NCI-H2227 treated with DMSO at 0.1 percent for 48 hours (cell line): ENCODE results near the gene BMPR1A.

Source experiments
- DNase-seq: peaks from one replicate; lab custom pipeline; 2025; lab: John Stamatoyannopoulos, UW

BMPR1A gene

DNA sequence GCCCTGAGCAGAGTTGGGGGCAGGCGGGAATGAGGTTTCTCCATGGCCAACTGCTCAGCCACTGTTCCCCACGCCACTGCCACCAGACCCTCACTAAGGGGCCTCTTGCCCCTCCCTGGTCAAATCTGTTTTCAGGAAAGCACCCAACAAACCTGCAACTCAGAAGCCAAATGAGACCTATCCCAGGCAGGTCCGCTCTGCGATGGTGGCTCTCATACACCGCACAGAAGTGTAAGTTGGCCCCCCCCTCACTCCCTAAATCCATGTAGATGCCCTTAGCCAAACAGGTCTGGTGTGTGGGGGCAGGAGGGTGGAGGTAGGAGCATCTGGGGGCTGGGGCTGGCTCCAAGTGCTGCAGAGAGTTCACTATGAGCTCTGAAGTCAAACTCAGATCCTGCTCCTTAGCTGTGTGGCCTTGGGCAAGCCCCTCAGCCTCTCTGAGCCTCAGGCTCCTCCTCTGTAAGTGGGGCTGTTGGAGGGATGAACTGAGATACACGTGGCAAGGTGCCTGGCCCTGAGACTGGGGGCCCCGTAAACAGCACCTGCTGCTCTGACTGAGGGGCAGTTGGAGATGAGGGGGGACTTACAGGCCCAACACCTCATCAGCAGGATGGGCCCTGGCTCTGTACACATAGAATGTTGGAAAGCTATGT, 199.9 kb downstream of the BMPR1A start:
- no peak for DNase-seq

DNA sequence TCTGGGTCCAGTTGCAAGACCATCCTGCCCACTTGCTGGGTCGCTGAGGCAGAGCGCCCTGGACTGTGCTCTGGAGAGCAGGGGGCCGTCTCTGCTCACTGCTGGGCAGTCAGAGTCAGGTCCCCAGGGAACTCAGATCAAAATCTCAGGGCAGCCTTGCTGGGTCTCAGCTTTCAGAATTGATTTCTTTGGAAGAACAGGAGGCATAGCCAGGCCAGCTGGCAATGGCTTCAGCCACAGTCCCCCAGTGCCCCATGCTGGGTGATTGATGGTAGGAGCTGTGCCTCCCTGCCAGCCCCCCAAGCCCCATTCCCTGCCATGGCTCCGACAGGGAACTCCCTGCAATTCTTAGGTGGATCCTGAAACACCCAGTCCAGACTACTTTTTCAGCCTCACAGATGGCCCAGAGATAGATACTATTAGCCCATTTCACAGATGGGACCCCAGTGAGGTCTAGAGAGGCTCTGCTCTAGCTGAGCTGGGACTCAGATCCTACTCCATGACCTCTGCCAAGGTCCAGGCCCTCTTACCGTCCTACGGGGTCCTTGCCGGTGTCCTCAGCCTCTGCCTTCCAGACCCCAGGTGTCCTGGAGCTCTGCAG, 200.5 kb downstream of the BMPR1A start:
- DNase-seq: no peak

DNA sequence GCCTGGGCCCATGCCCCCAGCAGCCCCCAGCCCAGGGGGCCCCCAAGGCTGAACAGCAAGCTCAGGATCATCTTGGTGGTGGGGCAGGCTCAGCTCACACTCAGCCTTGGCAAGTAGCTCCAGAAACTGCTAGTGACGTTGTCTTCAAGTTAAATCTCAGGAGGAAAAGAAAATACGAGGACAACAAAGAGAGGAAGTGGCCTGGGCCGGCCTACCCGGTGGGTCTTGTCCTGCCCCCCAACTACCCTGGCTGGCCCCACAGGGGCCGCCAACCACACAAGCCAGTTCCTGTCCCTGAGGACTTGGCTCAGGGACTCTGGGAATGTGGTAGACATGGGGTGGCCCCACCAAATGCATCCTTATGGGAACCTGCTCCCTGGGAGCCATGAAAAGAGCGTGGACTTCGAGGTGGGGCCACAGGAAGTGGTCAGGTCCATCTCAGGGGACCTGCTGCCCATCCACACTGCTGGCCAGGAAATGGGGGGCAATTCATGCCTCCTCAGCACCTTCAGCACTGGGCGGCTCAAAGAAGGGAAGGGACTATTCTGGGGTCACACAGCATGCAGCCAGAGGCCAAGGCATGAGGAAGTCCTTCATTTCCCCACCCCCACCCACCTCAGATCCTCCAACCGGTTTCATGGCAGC, 201.2 kb downstream of the BMPR1A start, which contains the start of gene MMRN2:
Gene MMRN2 (minus strand): TSS at position 145 of the 645 bp plus-strand sequence. CDS start 74 bp downstream, at position 71.
- no peak for DNase-seq

DNA sequence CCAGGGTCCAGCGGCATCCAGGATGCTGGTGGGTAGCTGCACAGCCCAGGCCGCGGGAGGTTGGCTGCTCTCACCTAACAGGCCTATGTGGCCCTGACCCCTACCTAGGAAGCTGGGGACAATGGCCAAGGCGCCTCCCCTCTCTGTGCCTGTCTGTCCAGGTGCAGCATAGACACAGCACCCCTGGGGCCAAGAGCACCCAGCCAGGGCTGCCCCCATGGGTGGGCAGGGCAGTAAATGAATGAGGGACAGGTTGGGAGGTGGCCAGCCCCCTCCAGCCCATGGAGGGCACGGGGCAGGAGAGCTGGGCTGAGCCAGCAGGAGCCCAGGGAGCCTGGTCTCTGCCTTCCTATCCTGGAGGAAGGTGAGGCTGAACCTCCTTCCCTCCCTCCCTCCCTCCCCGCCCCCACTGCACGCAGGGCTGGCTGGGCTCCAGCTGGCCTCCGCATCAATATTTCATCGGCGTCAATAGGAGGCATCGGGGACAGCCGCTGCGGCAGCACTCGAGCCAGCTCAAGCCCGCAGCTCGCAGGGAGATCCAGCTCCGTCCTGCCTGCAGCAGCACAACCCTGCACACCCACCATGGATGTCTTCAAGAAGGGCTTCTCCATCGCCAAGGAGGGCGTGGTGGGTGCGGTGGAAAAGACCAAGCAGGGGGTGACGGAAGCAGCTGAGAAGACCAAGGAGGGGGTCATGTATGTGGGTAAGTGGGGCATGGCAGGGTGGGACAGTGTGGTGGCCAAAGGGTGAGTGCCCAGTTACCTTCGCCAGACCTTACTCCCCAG, 201.9 kb downstream of the BMPR1A start, which contains the start of gene SNCG:
Gene SNCG (plus strand): TSS at position 484 of the 785 bp plus-strand sequence. CDS start 99 bp downstream, at position 583.
- DNase-seq: peak; percentile 29

DNA sequence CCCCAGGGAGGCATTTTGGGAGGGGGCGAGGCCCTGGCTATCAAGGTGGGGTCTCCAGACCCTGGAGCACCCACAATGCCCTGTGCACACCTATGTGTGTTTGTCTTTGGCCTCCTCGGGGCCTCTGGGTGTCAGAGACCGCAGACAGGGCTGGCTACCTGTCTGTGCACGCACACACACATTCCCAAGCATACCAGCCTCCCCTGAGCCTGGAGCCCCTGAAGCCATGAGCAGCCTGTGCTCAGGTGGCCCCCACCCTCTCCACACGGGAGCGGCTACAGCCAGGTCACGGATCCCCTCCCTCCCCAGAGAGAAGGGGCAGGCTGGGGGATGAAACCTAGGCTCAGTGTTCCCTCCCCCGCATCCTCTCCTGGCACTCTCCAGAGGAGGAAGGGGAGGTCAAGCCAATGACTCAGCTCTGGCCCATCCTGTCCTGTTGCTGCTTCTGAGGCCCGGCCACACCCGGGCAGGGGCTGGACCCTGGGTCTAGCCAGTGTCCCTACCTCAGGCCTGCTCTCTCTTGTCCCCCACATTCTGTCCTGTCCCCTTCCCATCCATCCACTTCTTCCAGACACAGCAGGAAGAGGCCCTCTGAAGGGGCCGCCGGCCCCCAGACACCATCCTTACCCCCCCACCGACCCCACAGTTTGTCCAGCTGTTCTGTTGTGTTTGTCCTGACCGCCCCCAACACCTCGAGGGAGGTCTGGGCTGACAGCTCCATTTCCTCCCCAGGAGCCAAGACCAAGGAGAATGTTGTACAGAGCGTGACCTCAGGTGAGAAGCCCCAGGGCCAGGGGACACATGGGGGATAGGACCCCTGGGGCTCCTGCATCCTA, 202.7 kb downstream of the BMPR1A start:
- DNase-seq: no peak

DNA sequence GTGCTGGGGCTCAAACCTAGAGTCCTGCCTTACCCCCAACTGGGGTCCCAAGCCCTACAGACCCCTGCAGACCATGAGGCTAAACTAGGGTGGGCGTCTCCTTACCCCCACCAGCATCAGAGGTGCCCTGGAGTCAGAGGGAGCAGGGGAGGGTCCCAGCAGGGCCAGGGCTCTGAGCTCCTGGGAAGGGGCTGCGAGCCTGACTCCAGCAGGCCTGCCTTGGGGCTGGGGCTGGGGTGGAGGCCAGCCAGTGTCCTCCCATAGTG, 203.3 kb downstream of the BMPR1A start:
- DNase-seq: no peak

DNA sequence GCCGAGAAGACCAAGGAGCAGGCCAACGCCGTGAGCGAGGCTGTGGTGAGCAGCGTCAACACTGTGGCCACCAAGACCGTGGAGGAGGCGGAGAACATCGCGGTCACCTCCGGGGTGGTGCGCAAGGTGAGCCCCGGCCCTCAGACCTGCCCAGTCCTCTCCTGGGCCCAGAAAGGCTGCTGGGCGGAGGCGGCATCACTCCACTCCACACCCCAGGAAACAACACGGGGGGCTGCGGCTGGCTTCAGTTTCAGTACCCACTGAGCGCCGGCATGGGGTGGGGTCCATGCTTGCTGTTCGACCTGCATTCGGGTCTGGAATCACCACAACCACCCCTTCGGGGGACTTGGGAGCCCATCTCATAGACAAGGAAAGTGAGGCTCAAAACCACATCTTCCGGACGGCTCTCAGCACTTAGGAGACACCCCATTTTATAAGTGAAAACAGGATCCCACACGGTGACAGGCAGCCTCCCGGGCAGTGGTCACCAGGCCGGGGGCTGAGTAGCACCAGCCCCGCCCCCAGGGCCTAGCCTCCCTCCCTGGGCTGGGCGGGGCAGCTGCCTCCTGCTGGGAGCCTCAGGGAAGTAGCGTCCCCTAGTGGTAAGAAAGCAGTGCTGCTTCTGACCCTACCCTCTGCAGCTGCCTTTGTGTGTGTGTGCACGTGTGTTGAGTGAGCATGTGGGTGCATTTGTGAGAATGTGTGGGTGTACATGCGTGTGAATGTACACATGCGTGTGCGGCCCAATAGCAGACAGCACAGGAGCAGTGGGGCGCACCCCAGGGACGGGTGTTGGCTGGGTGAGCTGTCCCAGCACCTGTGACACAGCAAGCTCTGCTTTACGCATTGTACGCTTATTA, 203.8 kb downstream of the BMPR1A start:
- DNase-seq: no peak

DNA sequence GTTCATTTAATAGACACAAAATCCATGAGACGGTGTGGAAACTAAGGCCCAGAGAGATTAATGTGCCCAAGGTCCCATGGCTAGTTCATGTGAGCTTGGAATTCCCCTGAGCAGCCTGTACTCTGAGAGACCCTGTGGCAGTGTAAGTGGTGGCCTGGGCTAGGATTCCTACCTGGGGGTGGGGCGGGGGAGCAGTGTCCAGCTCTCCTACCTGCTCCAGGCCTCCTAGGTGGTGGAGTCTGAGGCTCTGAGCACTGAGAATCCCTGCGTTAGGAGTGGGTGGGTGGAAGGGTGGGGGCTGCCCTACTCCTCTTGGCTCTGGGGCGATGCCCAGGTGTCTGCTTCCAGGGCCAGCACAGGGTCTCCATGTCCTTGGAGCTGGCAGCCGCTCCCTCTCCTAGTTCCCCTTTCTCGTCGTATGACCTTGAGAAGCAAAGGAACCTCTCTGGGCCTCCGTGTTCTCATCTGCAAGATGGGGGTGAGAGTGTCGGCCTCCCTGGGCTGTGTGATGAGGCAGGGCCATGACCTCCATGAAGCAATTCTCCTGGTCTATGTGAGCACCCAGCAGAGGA, 204.5 kb downstream of the BMPR1A start:
- no peak for DNase-seq

DNA sequence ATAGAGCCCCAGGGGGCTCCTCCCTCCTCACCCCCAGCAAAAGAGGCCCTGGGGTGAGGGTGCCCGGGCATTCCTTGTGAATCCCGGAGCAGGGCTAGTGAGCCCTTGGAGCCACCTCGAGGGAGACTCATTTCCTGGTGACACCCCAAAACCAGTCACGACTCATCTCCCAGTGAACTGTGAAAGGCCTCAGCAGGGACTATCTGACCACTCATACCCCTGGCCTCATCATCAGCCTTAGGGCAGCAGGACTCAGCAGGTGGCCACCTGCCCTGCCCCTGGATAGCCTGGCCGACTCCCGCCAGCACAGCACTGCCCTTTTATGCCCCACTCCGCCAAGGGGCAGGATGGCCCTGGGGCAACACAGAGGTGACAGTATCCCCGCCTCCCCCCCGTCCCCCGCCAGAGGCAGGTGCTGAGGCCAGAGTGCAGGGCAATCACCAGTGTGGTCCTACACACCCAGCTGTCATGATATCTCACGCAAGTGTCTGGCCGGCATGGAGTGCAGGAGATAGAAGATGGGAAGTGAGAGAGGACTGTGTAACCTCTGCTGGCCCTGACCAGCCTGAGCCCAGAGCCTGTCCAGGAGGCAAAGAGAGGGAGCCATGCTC, 205.2 kb downstream of the BMPR1A start:
- no peak for DNase-seq

DNA sequence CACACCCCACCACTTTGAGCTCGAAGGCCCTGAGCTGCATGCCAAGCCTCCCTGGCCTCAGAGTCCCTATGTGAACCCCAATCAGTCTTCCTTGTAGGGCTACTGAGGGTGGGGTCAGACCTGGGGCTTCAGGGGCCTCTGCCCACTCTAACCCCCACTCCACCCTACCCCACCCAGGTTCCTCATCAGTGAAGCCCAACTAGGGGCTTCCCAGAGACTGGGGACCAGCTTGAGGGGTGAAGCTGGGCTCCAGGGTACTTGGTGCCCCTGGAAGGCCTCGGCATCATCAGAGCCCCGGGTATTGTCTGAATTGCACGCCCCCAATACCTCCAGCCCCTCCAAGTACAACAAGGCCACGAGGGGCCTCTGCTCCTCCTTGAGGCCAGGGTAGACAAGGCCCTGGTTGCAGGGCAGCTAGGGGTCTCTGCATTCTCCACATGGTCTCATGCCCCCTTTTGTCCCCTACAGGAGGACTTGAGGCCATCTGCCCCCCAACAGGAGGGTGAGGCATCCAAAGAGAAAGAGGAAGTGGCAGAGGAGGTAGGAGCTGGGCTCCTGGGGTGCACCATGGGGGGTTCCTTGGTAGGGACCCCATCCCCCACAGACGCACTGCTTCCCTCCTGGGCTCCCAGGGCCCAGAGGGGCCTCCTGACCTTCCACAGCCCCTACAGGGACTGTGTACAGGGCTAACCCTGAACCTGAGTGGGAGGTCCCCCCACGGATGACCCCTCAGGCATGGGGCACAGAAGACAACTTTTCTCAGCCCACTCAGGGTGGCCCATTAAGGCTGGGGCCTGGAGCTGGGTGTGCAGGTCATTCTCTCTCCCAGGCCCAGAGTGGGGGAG, 205.9 kb downstream of the BMPR1A start:
- DNase-seq: no peak

DNA sequence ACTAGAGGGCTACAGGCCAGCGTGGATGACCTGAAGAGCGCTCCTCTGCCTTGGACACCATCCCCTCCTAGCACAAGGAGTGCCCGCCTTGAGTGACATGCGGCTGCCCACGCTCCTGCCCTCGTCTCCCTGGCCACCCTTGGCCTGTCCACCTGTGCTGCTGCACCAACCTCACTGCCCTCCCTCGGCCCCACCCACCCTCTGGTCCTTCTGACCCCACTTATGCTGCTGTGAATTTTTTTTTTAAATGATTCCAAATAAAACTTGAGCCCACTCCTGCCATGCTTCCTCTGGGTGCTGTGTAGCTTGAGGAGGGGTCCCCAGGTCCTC, 206.5 kb downstream of the BMPR1A start:
- DNase-seq: no peak

DNA sequence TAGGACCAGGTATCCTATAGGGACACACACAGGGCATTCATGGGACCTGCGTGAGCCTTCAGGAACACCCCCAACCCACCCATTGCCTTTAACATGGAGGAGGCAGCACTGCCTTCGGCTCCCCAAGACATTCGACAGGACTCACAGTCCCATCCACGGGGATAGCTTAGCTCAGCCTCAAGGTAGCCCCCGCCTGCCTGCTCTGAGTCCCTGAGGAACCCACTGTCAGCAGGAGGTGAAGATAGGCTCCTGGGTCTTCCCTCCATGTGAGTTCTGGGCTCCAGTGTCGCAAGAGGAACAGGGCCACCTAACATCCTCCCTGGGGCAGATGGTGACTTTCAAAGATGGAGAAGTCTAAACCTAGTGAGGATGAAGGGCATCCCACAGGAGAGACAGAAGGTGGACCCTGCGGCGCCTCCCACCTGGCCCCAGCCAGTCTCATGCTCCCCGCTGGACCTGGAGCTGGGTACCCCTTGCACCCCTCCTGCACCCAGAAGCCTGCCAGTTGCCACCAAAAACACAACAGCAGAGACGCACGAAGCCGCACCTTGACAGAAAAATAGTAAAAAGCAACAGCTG, 207.0 kb downstream of the BMPR1A start:
- DNase-seq: no peak

DNA sequence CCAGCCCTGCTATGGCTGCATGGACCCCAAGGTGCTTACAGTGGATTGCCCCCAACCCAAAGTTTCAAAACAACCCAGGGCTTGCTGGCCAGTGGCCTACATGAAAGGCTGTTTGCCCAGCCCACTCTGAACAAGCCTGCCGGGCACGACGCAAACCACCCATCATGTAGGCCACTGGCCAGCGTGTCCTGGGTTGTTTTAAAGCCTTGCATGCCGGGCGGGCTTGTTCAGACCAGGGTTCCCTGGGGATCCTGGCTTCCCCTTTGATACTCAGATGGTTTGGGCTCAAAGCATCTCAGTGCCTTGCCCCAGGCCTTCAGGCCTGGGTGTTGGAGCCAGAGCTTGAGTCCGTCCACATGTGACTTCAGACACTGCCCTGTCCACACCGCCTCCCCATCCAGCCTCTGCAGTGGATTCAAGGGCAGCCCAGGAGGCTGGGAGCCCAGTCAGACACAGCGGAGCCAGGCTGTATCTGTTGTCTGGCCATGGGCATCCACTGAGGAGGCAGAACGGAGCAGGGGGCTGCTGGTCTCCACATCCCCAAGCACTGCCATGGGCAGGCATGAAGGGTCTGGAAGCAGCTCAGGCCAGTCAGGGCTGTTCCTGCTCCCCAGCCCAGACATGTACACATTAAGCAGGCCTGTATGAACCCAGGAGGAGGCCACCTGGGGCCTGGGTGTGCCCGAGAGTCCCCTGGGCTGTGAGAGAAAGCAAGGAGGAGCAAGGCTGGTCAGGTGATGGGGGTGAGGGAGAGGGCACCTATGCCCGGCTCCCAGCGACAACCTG, 207.8 kb downstream of the BMPR1A start:
- DNase-seq: no peak

DNA sequence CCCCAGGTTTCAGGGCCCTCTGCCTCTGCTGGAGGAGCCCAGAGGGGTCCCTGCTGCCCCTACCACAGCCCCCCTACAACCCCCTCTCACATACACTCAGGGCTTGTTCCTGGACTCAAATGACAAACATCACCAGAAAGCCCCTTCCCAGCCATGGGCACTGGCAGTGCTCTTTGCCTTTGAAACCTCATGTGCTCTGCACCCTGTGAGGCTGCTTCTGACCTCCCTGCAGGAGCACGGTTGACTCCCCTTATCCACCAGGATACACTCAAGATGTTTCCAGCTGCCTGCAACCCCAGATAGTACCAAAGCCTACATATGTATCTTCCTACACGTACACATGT, 208.4 kb downstream of the BMPR1A start:
- no peak for DNase-seq

DNA sequence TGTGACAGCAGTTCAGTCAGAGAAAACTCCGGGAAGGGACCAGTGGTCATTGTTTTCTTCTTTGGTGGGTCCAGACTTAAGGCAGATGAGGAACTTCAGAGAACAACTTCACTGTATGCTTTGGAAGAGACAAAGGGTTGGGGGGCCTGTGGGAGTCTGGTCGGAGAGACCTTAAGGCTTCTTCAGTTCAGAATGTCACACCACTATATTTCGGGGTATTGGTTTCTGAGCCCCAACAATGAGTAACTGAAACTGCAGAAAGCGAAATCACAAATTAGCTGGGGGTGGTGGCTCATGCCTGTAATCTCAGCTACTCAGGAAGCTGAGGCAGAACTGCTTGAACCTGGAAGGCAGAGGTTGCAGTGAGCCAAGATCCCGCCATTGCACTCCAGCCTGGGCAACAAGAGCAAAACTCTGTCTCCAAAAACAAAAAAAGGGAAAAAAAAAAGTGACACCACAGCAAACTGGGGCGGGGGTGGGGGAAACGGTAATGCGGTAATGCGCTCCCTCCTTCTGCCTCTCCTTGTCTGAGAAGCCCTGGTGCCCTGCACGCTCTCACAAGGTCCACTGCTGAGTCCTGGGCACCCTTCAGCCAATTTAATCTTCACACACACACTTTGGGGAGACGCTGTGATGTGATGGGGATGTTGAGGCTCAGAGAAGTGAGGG, 209.7 kb downstream of the BMPR1A start:
- DNase-seq: no peak

DNA sequence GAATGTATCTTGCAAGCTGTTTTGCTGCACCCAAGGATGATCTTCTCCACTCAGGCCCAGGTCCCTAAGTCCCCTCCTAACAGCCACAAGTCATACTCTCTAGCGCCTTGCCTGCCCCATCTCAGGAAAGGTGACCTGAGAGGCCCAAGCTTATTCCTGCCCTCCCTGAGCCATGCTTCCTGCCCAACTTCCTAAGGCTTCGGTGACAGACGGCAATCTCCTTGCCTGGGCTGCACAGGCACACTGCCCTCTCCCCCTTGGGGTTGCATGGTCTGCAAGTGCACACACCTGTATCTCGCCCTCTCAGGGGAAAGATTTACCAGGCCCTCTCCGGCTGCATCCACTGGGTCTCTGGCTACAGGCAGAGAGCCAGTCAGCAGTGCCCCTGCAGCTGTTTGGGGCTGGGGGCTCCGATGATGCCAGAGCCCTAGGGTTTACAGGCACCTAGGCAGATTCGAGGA, 211.1 kb downstream of the BMPR1A start:
- DNase-seq: no peak

DNA sequence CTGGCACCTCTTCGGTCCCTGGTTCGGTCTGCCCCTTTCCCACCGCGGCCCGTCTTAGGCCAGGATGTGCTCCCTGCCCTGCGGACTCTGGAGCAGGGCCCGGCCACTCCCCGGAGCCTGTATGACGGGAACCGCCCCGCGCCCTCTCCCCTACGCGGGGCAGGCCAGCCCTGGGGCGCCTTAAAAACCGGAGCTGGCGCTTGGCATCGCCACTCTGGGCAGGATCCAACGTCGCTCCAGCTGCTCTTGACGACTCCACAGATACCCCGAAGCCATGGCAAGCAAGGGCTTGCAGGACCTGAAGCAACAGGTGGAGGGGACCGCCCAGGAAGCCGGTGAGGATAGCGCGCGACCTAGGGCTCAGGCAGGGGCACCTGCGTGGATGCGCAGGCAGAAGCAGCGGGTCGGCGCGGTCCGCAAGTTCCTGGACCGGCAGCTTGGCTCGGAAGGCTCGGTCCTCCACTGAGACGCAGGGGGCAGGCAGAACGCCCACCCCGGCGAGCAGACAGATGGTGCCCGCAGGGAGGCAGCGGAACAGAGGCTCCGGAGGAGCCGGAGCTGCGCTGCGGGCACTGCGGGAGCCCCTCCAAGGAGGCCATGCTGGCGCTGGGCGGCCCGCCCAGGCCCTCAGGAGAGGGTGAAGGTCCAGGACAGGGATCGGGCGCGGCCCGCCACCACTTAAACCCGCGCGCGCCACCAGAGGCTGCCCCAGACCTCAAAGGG, 212.0 kb downstream of the BMPR1A start, which contains the start of gene ADIRF:
Gene ADIRF (plus strand): TSS at position 212 of the 723 bp plus-strand sequence. CDS start 63 bp downstream, at position 275.
- DNase-seq: no peak
